Glomerular visceral epithelial cell (primary cell): ENCODE data around the gene ICA1.

Experiments used
- DNase-seq: peaks from one replicate; pipeline ENCODE4 v3.0.0-alpha.2; 2016; ENCODE audit errors: extremely low spot score

The ICA1 gene

GRCh38 chr7:8228068-8228467, 33.9 kb downstream of the ICA1 start:
- DNase-seq, result no peak

GRCh38 chr7:8227261-8227660, 34.7 kb downstream of the ICA1 start:
- DNase-seq, result no peak

- no peak for DNase-seq
Observed at GRCh38 chr7:8226501-8226900, 35.5 kb downstream of the ICA1 start.

GRCh38 chr7:8221567-8221966, 40.4 kb downstream of the ICA1 start:
- no peak for DNase-seq

- no peak for DNase-seq
Observed at GRCh38 chr7:8221101-8221495, 40.9 kb downstream of the ICA1 start.

- no peak for DNase-seq
Observed at GRCh38 chr7:8220376-8221100, 41.4 kb downstream of the ICA1 start.

GRCh38 chr7:8217200-8218068, 44.5 kb downstream of the ICA1 start:
- peak; percentile 45 for DNase-seq

GRCh38 chr7:8216334-8216690, 45.7 kb downstream of the ICA1 start:
- no peak for DNase-seq

- DNase-seq, result no peak
Observed at GRCh38 chr7:8215648-8216333, 46.2 kb downstream of the ICA1 start.

- no peak for DNase-seq
Observed at GRCh38 chr7:8214244-8214824, 47.6 kb downstream of the ICA1 start.

- no peak for DNase-seq
Observed at GRCh38 chr7:8213381-8213780, 48.6 kb downstream of the ICA1 start.

- no peak for DNase-seq
Observed at GRCh38 chr7:8212638-8213037, 49.3 kb downstream of the ICA1 start.

GRCh38 chr7:8211725-8212096, 50.3 kb downstream of the ICA1 start:
- no peak for DNase-seq

GRCh38 chr7:8210845-8211724, 50.9 kb downstream of the ICA1 start:
- no peak for DNase-seq

- DNase-seq, result no peak
Observed at GRCh38 chr7:8209353-8209752, 52.6 kb downstream of the ICA1 start.

GRCh38 chr7:8208816-8209215, 53.2 kb downstream of the ICA1 start:
- DNase-seq, result no peak

GRCh38 chr7:8206956-8207355, 55.0 kb downstream of the ICA1 start:
- no peak for DNase-seq

- DNase-seq, result no peak
Observed at GRCh38 chr7:8205537-8205936, 56.4 kb downstream of the ICA1 start.

GRCh38 chr7:8205031-8205387, 57.0 kb downstream of the ICA1 start:
- no peak for DNase-seq

GRCh38 chr7:8204339-8205030, 57.5 kb downstream of the ICA1 start:
- DNase-seq, result no peak
